HL-60 (cell line): ENCODE data around the gene CLIC3.

Experiments used
- CTCF ChIP-seq: IDR thresholded peaks from one replicate; pipeline ENCODE4 v1.5.1; 2011; ENCODE audit warnings: low read length, control low read depth, inconsistent platforms; ENCODE audit not compliant: insufficient read depth
- GABPA ChIP-seq: IDR thresholded peaks from 2 replicates; pipeline ENCODE4 v1.6.1; 2012; ENCODE audit warnings: low read depth
- REST ChIP-seq: IDR thresholded peaks from 2 replicates; pipeline ENCODE4 v1.6.1; 2012; ENCODE audit warnings: low read depth; ENCODE audit not compliant: insufficient replicate concordance

- no peak for TF ChIP-seq CTCF
- no peak for TF ChIP-seq REST
- no peak for TF ChIP-seq GABPA
Observed at GRCh38 chr9:136985027-136985602, 11.3 kb downstream of the CLIC3 start.
